ENCODE results near the gene NDRG3.
A peak's percentile ranks its signal among the peaks of the same experiment; 100 is the strongest.

NDRG3 gene

DNA sequence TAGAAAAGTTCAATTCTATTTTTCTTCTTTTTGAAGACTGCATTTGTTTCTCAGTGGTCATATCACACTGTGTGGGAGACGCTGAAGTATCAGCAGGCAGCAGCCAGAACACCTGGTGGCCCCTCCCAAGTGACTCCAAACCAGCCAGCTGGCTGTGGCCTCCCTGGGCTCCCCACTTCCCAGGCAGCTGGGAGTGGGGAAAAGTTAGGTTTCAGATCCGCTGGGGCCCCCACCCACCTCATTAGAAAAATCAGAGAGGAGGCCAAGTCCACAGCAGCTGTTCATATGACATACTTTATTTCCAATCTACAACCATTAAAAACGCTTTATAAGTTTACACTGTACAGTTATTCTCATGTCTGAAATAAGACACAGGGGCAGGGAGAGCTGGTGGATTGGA, 31.3 kb upstream of the NDRG3 start:
- TF ChIP-seq, protein P1, sequence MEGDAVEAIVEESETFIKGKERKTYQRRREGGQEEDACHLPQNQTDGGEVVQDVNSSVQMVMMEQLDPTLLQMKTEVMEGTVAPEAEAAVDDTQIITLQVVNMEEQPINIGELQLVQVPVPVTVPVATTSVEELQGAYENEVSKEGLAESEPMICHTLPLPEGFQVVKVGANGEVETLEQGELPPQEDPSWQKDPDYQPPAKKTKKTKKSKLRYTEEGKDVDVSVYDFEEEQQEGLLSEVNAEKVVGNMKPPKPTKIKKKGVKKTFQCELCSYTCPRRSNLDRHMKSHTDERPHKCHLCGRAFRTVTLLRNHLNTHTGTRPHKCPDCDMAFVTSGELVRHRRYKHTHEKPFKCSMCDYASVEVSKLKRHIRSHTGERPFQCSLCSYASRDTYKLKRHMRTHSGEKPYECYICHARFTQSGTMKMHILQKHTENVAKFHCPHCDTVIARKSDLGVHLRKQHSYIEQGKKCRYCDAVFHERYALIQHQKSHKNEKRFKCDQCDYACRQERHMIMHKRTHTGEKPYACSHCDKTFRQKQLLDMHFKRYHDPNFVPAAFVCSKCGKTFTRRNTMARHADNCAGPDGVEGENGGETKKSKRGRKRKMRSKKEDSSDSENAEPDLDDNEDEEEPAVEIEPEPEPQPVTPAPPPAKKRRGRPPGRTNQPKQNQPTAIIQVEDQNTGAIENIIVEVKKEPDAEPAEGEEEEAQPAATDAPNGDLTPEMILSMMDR (conservative IDR thresholded peaks at IDR 0.05; ENCODE audit: low read depth, low read length) = no peak
- DNase-seq (ENCODE audit: low read depth) = no peak
- H3K4me3 ChIP-seq (ENCODE audit: low read length) = no peak overlapping the region

GRCh38 chr20:36775826-36776225, 29.9 kb upstream of the NDRG3 start:
- no peak for DNase-seq (ENCODE audit: low read depth)
- no peak overlapping the region for H3K4me3 ChIP-seq (ENCODE audit: low read length)
- TF ChIP-seq, protein P1 (conservative IDR thresholded peaks at IDR 0.05; ENCODE audit: low read depth, low read length) = no peak

GRCh38 chr20:36775196-36775595, 29.3 kb upstream of the NDRG3 start:
- DNase-seq (ENCODE audit: low read depth) = no peak
- no peak overlapping the region for H3K4me3 ChIP-seq (ENCODE audit: low read length)
- TF ChIP-seq, protein P1 (conservative IDR thresholded peaks at IDR 0.05; ENCODE audit: low read depth, low read length) = no peak

DNA sequence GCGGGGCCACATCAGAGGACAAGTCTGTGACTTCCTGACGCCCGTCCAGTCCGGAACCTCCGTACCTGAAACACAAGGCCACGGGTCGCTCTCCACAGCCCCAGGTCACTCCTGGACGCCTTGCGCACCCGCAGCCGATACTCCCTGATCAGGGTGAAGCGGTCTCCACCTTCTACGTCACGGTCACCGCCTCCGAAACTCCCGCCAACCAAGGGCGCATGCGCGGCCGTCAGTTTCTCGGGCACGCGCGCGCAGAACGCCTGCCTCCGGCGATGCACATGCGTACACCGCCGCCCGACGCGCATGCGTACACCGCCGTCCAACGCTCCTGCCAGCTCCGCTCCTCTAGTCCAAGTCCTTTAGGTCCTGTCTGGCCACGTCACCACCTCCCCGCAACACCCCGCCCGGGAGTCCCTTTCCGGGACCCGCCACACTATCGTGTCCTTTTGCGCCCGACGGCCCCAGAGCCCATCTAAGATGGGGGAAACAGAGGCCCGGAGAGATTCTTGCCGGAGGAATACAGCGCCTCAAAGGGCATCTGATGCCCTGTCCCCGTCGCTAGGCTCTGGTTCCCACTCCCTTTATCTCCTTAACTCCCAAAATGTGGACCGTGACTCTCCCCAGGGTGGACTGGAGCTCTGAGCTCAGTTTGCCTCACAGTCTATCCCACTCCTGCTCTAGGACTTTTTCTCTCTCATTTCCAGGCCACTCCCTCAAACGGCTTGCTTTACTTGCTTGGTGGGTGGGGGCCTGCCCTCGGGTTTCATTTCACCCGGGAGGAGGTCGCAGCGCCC, 27.9 kb upstream of the NDRG3 start, which contains the start of gene DSN1:
Gene DSN1 (minus strand): TSS at position 167 of the 794 bp plus-strand sequence. CDS start 2,305 bp downstream, outside the sequence.
- TF ChIP-seq, protein P1 (conservative IDR thresholded peaks at IDR 0.05; ENCODE audit: low read depth, low read length) = no peak
- H3K4me3 ChIP-seq (ENCODE audit: low read length) = peak within 1 kb of the TSS; percentile 85
- peak; percentile 79 for DNase-seq (ENCODE audit: low read depth)

DNA sequence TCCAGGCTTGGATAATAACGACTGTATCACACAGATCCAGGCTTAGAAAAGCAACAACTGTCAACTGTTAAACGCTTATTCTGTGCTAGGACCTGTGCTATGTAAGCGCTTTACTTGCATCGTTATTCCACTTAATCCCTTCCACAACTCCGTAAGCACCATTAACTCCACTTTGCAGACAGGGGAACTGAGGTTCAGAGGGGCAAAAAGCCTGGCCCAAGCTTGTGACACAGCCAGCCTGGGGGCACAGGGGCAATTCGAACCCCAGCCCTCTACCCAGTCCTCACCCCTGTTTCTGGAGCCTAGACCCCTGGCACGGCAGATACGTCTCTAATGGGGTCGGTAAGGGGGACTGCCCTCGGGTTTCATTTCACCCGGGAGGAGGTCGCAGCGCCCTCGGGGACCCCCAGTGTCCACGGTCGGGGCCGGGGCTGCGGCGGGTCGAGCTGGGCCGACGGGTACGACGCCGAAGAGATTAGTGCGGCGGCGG, 27.3 kb upstream of the NDRG3 start:
- no peak for DNase-seq (ENCODE audit: low read depth)
- TF ChIP-seq, protein P1 (conservative IDR thresholded peaks at IDR 0.05; ENCODE audit: low read depth, low read length) = no peak
- H3K4me3 ChIP-seq (ENCODE audit: low read length) = peak overlapping the region; percentile 85

DNA sequence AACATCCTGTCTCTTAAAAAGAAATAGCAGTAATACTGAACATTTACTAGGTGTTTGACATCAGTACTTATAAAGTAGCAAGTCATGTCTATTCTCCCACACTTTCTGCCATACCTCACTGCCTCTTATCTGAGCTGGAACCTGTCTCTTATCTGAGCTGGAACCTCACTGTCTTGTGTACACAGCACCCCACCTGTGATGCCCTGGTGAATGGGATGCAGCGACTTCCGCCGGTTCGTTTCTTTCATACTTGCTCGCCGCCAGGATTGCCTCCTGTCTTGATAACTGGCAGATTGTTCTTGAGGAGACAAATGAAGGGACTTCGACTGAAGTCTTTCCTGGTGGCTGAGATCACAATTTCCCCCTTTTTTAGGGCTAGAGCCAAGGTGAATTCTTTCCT, 24.8 kb upstream of the NDRG3 start:
- DNase-seq (ENCODE audit: low read depth) = no peak
- TF ChIP-seq, protein P1 (conservative IDR thresholded peaks at IDR 0.05; ENCODE audit: low read depth, low read length) = no peak

More for the DNA sequence above, 24.8 kb upstream of the NDRG3 start:
- H3K4me3 ChIP-seq (ENCODE audit: low read length) = no peak overlapping the region
